UCSD-AML1 (cell line): ENCODE measurements around the gene CEP95.
"Not testable (repeated sequence)": the region's sequence is repeated elsewhere in the genome, so short reads cannot be mapped to it uniquely, and the experiment has no call there.

Source experiments
- DNase-seq: peaks from one replicate; lab custom pipeline; 2025; ENCODE audit not compliant: unreplicated experiment; lab: John Stamatoyannopoulos, UW

The CEP95 gene

GRCh38 chr17:64506576-64507412 is at the start of gene CEP95:
CEP95 (plus strand) TSS chr17:64506977; CDS start chr17:64507098, 121 bp downstream.
- peak; percentile 99 for DNase-seq

- no peak for DNase-seq
Observed at GRCh38 chr17:64457156-64457555, 49.6 kb upstream of the CEP95 start.

GRCh38 chr17:64458756-64459155 is 48.0 kb upstream of the CEP95 start:
- no peak for DNase-seq

GRCh38 chr17:64459284-64459747 is 47.5 kb upstream of the CEP95 start:
- DNase-seq = no peak

DNA sequence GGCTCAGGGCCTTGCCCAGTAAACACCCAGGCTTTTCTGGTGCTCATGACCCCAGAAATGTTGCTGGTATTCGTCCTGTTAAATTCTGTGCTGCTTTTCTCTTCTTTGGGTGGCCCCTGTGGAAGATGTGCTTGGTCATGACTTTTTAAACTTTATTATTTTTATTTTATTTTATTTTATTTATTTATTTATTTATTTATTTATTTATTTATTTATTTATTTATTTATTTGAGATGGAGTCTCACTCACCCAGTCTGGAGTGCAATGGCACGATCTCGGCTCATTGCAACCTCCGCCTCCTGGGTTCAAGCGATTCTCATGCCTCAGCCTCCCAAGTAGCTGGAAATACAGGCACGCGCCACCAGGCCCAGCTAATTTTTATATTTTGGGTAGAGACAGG is 47.0 kb upstream of the CEP95 start:
- not testable (repeated sequence) for DNase-seq

DNA sequence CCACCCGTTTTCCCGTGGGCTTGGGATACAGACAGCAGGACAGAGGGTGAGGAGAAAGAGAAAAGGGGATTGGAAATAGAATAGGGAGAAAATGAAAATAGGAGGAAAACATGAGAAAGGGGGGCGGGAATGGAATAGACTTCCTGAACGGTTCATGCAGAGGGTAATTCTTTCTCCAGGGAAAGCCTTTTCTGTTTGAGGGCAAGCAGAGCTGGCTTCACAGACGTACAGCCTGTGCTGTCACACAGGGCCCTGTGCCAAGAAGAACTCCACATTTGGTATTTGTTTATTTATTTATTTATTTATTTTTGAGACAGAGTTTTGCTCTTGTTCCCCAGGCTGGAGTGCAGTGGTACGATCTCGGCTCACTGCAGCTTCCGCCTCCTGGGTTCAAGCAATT is 45.8 kb upstream of the CEP95 start:
- no peak for DNase-seq

DNA sequence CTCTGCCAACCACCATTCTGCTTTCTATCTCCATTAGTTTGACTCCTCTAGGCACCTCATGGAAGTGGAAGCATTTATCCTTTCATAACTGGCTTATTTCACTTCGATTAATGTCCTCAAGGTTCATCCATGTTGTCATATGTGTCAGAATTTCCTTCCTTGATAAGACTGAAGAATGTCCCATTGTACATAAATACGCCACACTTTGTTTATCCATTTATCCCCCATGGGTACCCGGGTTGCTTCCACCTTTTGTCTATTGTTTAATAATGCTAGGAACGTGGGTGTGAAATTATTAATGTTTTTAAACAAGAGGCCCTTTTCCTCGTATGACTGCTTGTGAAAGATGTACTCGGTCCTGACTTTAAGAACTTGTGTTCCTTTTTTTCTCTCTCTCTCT is 45.0 kb upstream of the CEP95 start:
- DNase-seq = no peak

GRCh38 chr17:64466019-64466735 is 40.6 kb upstream of the CEP95 start:
- no peak for DNase-seq

DNA sequence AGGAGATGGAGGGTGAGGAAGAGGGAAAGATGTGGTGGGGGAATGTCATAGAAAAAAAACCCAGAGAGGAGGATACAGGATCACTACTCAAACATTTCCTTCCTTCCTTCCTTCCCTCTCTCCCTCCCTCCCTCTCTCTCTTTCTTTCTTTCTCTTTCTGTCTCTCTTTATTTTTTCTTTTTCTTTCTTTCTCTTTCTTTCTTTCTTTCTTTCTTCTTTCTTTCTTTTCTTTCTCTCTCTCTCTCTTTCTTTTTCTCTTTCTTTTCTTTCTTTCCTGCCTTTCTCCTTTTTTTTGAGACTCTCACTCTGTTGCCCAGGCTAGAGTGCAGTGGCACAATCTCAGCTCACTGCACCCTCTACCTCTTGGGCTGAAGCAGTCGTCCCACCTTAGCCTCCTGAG is 39.9 kb upstream of the CEP95 start:
- not testable (repeated sequence) for DNase-seq

DNA sequence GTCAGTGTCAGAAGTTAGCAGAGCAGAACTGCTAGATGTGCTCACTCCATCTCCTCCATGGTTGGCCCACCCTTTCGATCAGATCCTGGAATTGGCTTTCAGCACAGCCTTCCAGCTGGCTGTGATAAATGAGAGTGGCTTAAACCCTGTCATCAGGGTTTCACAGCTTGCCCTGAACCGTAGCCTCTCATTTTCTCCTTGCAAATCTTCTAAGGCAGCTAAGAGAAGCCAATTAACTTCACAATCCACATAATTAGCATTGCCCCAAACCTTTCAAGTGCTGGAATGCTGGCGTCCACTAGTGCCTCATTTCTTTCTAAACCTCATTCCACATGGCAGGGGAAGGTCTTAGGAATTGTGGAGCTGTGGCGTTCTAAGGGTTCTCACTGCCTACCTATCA is 36.2 kb upstream of the CEP95 start:
- DNase-seq = no peak

DNA sequence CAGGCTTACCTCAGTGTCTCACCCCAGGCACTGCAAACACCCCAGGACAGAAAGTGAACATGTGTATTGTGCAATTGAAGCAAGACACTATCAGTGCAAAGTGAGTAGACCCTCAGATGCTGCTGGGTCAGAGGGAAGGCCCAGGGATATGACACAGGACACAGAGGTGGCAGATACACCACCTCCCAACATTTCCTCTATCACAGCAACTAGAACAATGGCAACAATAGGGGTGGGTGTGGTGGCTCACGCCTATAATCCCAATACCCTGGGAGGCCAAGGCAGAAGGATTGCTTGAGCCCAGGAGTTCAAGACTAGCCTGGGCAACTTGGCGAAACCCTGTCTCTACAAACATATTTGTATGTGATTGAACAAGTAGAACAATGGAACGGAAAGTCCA is 35.3 kb upstream of the CEP95 start:
- no peak for DNase-seq

DNA sequence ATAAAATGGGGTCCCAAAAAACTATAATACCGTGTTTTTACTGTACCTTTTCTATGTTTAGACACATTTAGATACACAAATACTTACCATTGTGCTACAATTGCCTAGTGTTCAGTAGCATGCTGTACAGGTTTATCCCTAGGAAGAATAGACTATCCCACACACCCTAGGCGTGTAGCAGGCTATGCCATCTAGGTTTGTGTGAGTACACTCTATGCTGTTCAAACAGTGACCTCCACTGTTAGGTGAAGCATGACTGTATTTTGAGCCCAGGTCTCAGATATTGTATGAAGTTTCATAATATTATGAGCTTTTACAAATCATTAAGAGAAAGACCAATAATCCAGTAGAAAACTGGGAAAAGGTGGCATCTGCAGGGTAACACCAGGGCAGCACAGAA is 34.2 kb upstream of the CEP95 start:
- DNase-seq = no peak

GRCh38 chr17:64477849-64478248 is 28.9 kb upstream of the CEP95 start:
- no peak for DNase-seq

DNA sequence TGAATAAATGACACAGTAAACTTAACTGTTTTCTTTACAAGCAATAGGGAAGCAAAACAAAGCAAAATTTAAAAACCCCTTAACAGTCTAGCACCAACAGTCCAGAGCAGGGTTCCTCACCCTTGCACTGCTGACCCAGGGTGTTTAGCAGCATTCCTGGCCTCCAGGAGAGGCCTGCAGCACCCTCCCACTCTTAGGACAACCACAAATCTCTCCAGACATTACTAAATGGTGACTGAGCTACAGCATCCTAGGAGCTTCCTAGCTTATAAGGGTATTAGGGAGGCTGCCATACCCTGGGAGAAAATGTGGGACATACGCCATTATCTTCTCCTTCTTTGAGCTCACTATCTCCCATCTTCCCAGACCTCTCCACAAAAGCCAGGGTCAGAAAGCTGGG is 25.8 kb upstream of the CEP95 start:
- DNase-seq = no peak

- no peak for DNase-seq
Observed at GRCh38 chr17:64484380-64484779, 22.4 kb upstream of the CEP95 start.

DNA sequence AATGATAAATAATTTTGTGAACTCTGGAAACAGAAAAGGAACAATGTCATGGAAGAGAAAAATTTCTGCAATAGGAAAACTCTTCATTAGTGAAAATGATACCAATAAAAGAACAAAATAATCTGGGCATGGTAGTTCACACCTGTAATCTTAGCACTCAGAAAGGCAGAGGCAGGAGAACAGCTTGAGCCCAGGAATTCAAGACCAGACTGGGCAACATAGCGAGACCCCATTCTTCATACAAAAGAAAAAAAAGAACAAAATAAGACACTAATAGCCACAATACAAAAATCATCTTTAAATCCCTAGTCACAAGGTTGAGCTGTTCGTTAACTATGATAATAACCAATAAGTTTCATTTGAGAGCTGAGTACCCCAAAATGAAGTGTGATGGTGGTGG is 18.5 kb upstream of the CEP95 start:
- no peak for DNase-seq

- peak; percentile 30 for DNase-seq
Observed at GRCh38 chr17:64491034-64491860, 15.5 kb upstream of the CEP95 start.

DNA sequence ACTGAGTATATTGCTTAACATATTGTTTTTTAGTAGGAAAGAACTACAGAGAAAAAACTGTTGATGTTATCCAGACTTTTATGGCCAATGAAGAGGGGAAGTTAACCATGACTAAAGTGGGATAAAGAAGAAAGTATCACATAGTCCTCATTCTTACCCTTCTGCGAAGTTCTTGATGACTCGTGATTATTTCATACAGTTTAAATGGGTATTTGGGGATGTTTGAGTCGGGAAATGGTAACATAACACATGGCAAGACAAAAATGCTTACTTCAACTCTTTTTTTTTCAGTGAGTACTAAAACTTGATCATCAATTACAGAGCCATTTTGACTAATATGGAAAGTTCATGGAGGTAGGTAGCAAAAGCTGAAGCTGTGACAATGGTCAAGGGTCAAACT is 14.8 kb upstream of the CEP95 start:
- no peak for DNase-seq

- no peak for DNase-seq
Observed at GRCh38 chr17:64492481-64493109, 14.2 kb upstream of the CEP95 start.

DNA sequence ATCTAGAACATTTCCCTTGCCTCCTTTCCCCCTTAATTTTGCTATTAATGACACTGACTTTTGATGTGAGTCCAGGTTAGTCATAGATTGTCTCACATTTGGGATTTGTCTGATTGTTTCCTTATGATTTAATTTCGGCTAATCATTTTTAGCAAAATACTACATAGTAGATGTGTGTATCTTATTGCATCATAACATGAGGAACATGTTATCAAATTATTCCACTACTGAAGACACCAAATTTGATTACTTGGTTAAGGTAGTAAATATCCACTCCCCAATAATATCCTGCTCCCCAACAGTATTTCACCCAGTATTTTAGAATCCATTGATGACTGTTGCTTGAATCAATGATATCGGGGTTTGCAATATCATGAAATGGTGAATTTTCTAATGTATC is 12.7 kb upstream of the CEP95 start:
- no peak for DNase-seq

GRCh38 chr17:64495300-64495699 is 11.5 kb upstream of the CEP95 start:
- not testable (repeated sequence) for DNase-seq
